Coronary artery (tissue), 2 donors: Measurements from ENCODE around the gene TUBA1A.

ENCODE experiments used
- DNase-seq: peaks from one replicate; pipeline ENCODE4 v3.0.0-alpha.2; 2017; ENCODE audit warnings: low spot score
- H3K27ac ChIP-seq, 2 donors: fragments of 200-600 bp; sonication (generic); one replicate each; pipeline ENCODE4 v1.5.1; 2016 to 2019
- H3K4me3 ChIP-seq: fragments of 200-600 bp; sonication (generic); 2 replicates; pipeline ENCODE4 v1.5.1; 2016; ENCODE audit warnings: mild to moderate bottlenecking, moderate library complexity
- CTCF ChIP-seq: fragments of 200-600 bp; sonication (generic); IDR thresholded peaks from one replicate; pipeline ENCODE4 v1.5.1; 2019; ENCODE audit warnings: antibody characterized with exemption

The TUBA1A gene

GRCh38 chr12:49230176-49230804 lies 41.4 kb upstream of the TUBA1A start:
- DNase-seq, result no peak
- Histone ChIP-seq H3K27ac (no peak overlapping the region), H3K4me3 (no peak overlapping the region)
- no peak for TF ChIP-seq CTCF

GRCh38 chr12:49228653-49229052 lies 39.8 kb upstream of the TUBA1A start:
- no peak overlapping the region for H3K4me3 ChIP-seq
- no peak for TF ChIP-seq CTCF
- H3K27ac ChIP-seq, result no peak overlapping the region
- DNase-seq, result no peak

GRCh38 chr12:49227713-49228112 lies 38.8 kb upstream of the TUBA1A start:
- no peak for TF ChIP-seq CTCF
- Histone ChIP-seq H3K27ac (no peak overlapping the region), H3K4me3 (no peak overlapping the region)
- DNase-seq, result no peak

- no peak for DNase-seq
- no peak for TF ChIP-seq CTCF
- Histone ChIP-seq H3K27ac (no peak overlapping the region), H3K4me3 (no peak overlapping the region)
Observed at GRCh38 chr12:49225576-49226166, 36.8 kb upstream of the TUBA1A start.

- no peak for TF ChIP-seq CTCF
- no peak for DNase-seq
- no peak overlapping the region for H3K27ac ChIP-seq
- no peak overlapping the region for H3K4me3 ChIP-seq
Observed at GRCh38 chr12:49223590-49224369, 34.9 kb upstream of the TUBA1A start.

GRCh38 chr12:49223122-49223521 lies 34.2 kb upstream of the TUBA1A start:
- TF ChIP-seq CTCF, result no peak
- Histone ChIP-seq H3K27ac (peak overlapping the region in 1 of 2 donors; percentile 83), H3K4me3 (peak overlapping the region; percentile 39)
- DNase-seq, result no peak
